HG03103 (cell line): ENCODE measurements around the gene RELT.

Source experiments
- ATAC-seq: cut with Tn5 transposase; IDR thresholded peaks from one replicate; pipeline ENCODE4 v1.9.1; 2021; ENCODE audit warnings: low read depth; ENCODE audit not compliant: unreplicated experiment

RELT gene

GRCh38 chr11:73401924-73402833, 26.0 kb downstream of the RELT start:
- ATAC-seq: no peak

- ATAC-seq: no peak
These were observed 26.6 kb downstream of the RELT start for GRCh38 chr11:73402834-73403185.

- no peak for ATAC-seq
These were observed 27.3 kb downstream of the RELT start for GRCh38 chr11:73403541-73403940.

- no peak for ATAC-seq
These were observed 27.8 kb downstream of the RELT start for GRCh38 chr11:73404048-73404447.

- no peak for ATAC-seq
These were observed 28.4 kb downstream of the RELT start for GRCh38 chr11:73404506-73405145.

- ATAC-seq: no peak
These were observed 28.9 kb downstream of the RELT start for GRCh38 chr11:73405146-73405510.

- ATAC-seq: no peak
These were observed 29.9 kb downstream of the RELT start for GRCh38 chr11:73406131-73406530.

GRCh38 chr11:73406619-73407018, 30.4 kb downstream of the RELT start:
- no peak for ATAC-seq

- ATAC-seq: no peak
These were observed 33.2 kb downstream of the RELT start for GRCh38 chr11:73409431-73409830.

GRCh38 chr11:73410627-73411026, 34.4 kb downstream of the RELT start:
- no peak for ATAC-seq

- ATAC-seq: no peak
These were observed 34.8 kb downstream of the RELT start for GRCh38 chr11:73411031-73411430.

GRCh38 chr11:73412308-73412707, 36.1 kb downstream of the RELT start:
- no peak for ATAC-seq

- no peak for ATAC-seq
These were observed 37.1 kb downstream of the RELT start for GRCh38 chr11:73413256-73413655.

- no peak for ATAC-seq
These were observed 38.9 kb downstream of the RELT start for GRCh38 chr11:73414977-73415651.

GRCh38 chr11:73415854-73416615, 39.8 kb downstream of the RELT start:
- ATAC-seq: no peak

GRCh38 chr11:73416786-73417185, 40.6 kb downstream of the RELT start:
- no peak for ATAC-seq

- ATAC-seq: no peak
These were observed 43.9 kb downstream of the RELT start for GRCh38 chr11:73420136-73420535.

- no peak for ATAC-seq
These were observed 46.7 kb downstream of the RELT start for GRCh38 chr11:73422886-73423285.

- no peak for ATAC-seq
These were observed 47.3 kb downstream of the RELT start for GRCh38 chr11:73423506-73423905.

GRCh38 chr11:73425108-73425507, 48.9 kb downstream of the RELT start:
- no peak for ATAC-seq
